Measurements from ENCODE around the gene MSH3. TPM values are rescaled to one million over a fixed set of nuclear protein-coding genes. Genes with fewer than 3 reads are reported as not detected.

The MSH3 gene
- total RNA-seq, result 10 to 100 TPM in 2 of 6 donors, 1 to 10 TPM in 4; 6.6 to 11.5 (median 9.3) TPM
- polyA plus RNA-seq, result 1 to 10 TPM; 2.1 to 3.9 TPM

DNA sequence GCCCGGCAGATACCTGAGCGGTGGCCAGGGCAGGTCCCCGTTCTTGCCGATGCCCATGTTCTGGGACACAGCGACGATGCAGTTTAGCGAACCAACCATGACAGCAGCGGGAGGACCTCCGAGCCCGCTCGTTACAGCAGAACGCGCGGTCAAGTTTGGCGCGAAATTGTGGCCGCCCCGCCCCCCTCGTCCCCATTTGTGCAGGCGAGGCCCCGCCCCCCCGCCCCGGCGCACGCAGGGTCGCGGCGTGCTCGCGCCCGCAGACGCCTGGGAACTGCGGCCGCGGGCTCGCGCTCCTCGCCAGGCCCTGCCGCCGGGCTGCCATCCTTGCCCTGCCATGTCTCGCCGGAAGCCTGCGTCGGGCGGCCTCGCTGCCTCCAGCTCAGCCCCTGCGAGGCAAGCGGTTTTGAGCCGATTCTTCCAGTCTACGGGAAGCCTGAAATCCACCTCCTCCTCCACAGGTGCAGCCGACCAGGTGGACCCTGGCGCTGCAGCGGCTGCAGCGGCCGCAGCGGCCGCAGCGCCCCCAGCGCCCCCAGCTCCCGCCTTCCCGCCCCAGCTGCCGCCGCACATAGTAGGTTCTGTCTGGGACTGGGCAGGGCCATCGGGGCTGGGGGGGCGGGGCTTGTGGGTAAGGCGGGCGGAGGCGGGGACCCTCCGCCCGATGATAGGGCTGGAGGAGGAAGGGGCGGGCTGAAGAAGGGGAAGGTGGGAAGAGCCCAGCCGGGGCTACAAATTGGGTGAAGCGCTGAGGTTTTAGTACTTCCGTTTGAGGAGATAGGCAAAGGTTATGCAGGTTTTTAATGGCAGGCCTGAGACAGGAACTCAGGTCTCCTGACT lies at the start of gene MSH3, which contains the start of gene DHFR:
MSH3 (plus strand) TSS at position 262 of the 840 bp plus-strand sequence; CDS start at position 338, 76 bp downstream.
DHFR (minus strand) TSS at position 593 of the 840 bp plus-strand sequence; CDS start at position 99, 494 bp downstream.
- no peaks in the 10 kb centered on the region for H3K9me3 ChIP-seq
- 0 to 1% methylated on average over 46 to 74 of the region's 74 CpGs for WGBS, 2 donors
- TF ChIP-seq, protein P1, sequence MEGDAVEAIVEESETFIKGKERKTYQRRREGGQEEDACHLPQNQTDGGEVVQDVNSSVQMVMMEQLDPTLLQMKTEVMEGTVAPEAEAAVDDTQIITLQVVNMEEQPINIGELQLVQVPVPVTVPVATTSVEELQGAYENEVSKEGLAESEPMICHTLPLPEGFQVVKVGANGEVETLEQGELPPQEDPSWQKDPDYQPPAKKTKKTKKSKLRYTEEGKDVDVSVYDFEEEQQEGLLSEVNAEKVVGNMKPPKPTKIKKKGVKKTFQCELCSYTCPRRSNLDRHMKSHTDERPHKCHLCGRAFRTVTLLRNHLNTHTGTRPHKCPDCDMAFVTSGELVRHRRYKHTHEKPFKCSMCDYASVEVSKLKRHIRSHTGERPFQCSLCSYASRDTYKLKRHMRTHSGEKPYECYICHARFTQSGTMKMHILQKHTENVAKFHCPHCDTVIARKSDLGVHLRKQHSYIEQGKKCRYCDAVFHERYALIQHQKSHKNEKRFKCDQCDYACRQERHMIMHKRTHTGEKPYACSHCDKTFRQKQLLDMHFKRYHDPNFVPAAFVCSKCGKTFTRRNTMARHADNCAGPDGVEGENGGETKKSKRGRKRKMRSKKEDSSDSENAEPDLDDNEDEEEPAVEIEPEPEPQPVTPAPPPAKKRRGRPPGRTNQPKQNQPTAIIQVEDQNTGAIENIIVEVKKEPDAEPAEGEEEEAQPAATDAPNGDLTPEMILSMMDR (IDR thresholded peaks at IDR 0.05), result no peak
- DNase-seq (peak; percentile 84 to 92 (median 88)), FAIRE-seq (no peak), ATAC-seq (peak; percentile 87 to 91 (median 90))
- intact Hi-C loops (cut with DNase I), result no loop called here
- H3K4me3 ChIP-seq, result peak within 1 kb of the TSS; percentile 74 to 99 (median 94)
- H3K27me3 ChIP-seq, result no peaks in the 10 kb centered on the region
- H3K27ac ChIP-seq, result peak within 1 kb of the TSS; percentile 76 to 95 (median 90)
- H3K4me1 ChIP-seq, result peaks cover 9 to 16% (median 11%) of the 10 kb centered on the region in 3 donors
- H3K36me3 ChIP-seq, result peaks cover 0 to 8% (median 0%) of the 10 kb centered on the region in 3 donors

DNA sequence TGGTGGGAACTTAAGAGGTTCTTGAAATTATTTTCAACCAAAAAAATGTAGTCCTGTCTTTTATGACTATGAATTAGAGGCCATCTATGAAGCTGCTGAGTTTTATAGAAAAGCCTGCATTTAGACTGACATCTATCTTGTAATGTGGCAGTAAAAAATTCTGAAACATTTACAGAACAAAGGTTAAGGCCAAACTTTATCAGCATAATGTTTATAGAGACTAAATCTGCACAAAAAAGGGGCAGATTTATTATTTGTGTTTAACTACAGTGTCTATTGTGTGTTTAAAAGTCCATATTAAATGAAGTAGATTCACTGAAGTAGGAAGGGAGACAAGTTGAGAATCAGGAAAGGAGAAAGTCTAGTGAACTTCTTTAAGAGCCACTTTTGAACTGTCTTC lies 47.1 kb upstream of the MSH3 start:
- H3K27me3 ChIP-seq, result no peaks in the 10 kb centered on the region
- H3K4me3 ChIP-seq, result no peak overlapping the region
- no peak overlapping the region for H3K27ac ChIP-seq
- H3K4me1 ChIP-seq, result no peaks in the 10 kb centered on the region
- H3K36me3 ChIP-seq, result no peaks in the 10 kb centered on the region
- ATAC-seq (no peak), FAIRE-seq (no peak), DNase-seq (no peak)
- TF ChIP-seq, protein P1 (IDR thresholded peaks at IDR 0.05), result no peak
- no peaks in the 10 kb centered on the region for H3K9me3 ChIP-seq
- intact Hi-C loops (cut with DNase I), result no loop called here

DNA sequence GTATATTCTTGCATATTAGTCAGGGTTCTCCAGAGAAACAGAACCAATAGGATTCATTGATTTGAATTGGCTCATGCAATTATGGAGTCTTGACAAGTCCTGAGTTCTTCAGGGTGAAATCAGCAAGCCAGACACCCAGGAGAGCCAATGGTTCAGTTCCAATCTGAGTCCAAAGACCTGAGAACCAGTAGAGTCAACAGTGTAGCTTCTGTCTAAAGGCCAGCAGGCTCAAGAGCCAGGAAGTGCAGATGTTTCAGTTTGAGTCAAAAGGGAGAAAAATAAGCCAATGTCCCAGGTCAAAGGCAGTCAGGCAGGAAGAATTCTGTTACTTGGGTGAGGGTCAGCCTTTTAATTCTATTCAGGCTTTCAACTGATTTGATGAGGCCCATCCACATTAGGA lies 46.6 kb upstream of the MSH3 start:
- TF ChIP-seq, protein P1 (IDR thresholded peaks at IDR 0.05), result no peak
- Histone ChIP-seq H3K4me1 (no peaks in the 10 kb centered on the region), H3K27me3 (no peaks in the 10 kb centered on the region), H3K9me3 (no peaks in the 10 kb centered on the region), H3K4me3 (no peak overlapping the region), H3K36me3 (no peaks in the 10 kb centered on the region), H3K27ac (no peak overlapping the region)
- no peak for DNase-seq
- ATAC-seq, result no peak
- no peak for FAIRE-seq
- intact Hi-C loops (cut with DNase I), result no loop called here

DNA sequence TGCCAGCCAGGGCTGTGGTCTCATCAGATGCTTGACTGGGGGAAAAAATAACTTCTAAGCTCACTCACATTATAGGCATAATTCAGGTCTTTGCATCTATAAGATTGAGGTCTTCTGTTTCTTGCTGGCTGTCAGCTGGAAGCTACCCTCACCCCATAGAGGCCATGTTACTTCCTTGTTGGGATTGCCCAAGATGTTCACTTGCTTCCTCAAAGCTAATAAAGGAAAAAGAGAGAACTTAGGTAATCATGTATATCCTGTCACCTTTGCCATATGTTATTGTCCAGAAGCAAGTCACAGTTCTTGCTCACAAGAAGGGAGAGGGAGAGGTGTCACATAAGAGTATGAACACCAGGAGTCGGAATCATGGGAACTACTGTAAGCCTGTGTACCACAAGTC lies 45.7 kb upstream of the MSH3 start:
- WGBS, 2 donors, result 100% methylated on average over 1 of the region's 1 CpG
- ATAC-seq (no peak), FAIRE-seq (no peak), DNase-seq (no peak)
- Histone ChIP-seq H3K9me3 (no peaks in the 10 kb centered on the region), H3K27me3 (no peaks in the 10 kb centered on the region), H3K4me1 (no peaks in the 10 kb centered on the region), H3K4me3 (no peak overlapping the region), H3K27ac (no peak overlapping the region), H3K36me3 (no peaks in the 10 kb centered on the region)
- intact Hi-C loops (cut with DNase I), result no loop called here
- TF ChIP-seq, protein P1 (IDR thresholded peaks at IDR 0.05), result no peak

DNA sequence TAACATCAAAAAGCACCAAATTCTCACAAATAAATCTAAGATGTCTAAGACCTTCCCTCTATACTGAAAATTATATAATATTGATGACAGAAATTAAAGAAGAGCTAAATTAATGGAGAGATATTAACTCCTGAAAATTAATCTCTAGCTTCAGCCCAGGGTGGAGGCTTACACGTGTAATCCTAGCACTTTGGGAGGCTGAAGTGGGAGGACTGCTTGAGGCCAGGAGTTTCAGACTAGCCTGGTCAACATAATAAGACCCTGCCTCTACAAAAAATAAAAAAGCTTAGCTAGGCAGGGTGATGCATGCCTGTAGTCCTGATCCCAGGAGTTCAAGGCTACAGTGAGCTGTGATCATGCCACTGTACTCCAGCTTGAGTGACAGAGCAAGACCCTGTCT lies 44.8 kb upstream of the MSH3 start:
- TF ChIP-seq, protein P1 (IDR thresholded peaks at IDR 0.05), result no peak
- H3K4me3 ChIP-seq, result no peak overlapping the region
- H3K4me1 ChIP-seq, result no peaks in the 10 kb centered on the region
- no peaks in the 10 kb centered on the region for H3K36me3 ChIP-seq
- no peaks in the 10 kb centered on the region for H3K9me3 ChIP-seq
- no peak for FAIRE-seq
- DNase-seq, result no peak
- no peak for ATAC-seq
- intact Hi-C loops (cut with DNase I), result no loop called here
- no peaks in the 10 kb centered on the region for H3K27me3 ChIP-seq
- H3K27ac ChIP-seq, result no peak overlapping the region
- 69 to 74% methylated on average over 1 of the region's 1 CpG for WGBS, 2 donors
